ENCODE measurements around the gene LY6G6D. TPM values are rescaled to one million over a fixed set of nuclear protein-coding genes. Genes with fewer than 3 reads are reported as not detected.

Gene LY6G6D
- total and polyA plus RNA-seq, 2 of the 13 experiments (the other 11 are each of a cell fraction or from before 2014, with no cell fraction given): not detected

DNA sequence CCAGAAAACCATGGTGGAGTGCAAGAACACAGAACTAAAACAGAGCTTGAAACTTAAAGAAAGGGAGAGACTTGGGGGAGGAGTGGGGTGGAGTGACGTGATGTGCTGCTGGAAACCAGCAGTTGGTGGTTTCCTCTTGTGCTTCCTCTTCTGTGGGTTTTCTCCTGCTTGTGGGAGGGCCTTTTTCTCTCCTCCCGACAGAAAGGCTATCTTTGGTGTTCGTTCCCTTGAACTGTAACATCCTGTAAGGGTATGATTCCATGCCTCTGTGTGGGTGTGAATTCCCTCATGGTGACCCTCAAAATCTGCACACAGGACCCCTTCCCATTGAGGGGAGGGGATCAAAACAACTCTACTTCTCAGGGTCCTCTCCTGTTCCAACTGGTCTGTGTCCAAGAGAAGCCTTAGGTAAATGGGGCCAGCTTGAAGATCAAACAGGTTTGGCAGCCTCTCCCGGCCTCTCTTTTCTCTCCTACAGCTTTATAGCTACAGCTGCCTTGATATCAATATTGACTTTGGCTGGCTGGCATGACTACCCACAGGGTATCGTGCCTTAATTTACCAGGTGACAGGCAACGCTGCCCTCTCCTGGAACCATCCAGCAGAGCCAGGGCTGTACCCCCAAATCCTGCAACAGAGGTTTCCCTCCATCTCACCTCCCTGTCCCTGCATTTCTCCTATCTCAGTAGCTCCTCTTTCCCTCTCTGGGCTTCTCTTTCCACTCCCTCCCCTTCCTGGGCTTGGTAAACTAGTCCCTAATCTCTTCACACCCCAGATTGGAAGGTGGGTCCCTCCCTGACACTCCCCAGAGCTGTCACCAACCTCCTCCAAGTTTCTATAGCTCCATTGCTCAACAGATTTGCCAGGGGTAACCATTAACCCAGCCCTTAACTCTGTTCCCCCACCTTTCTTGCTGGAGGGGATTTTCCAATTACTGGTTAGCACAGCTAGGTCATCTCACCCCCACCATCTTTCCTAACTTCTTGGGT is 23.1 kb downstream of the LY6G6D start (continued):
- TF ChIP-seq, protein P1, sequence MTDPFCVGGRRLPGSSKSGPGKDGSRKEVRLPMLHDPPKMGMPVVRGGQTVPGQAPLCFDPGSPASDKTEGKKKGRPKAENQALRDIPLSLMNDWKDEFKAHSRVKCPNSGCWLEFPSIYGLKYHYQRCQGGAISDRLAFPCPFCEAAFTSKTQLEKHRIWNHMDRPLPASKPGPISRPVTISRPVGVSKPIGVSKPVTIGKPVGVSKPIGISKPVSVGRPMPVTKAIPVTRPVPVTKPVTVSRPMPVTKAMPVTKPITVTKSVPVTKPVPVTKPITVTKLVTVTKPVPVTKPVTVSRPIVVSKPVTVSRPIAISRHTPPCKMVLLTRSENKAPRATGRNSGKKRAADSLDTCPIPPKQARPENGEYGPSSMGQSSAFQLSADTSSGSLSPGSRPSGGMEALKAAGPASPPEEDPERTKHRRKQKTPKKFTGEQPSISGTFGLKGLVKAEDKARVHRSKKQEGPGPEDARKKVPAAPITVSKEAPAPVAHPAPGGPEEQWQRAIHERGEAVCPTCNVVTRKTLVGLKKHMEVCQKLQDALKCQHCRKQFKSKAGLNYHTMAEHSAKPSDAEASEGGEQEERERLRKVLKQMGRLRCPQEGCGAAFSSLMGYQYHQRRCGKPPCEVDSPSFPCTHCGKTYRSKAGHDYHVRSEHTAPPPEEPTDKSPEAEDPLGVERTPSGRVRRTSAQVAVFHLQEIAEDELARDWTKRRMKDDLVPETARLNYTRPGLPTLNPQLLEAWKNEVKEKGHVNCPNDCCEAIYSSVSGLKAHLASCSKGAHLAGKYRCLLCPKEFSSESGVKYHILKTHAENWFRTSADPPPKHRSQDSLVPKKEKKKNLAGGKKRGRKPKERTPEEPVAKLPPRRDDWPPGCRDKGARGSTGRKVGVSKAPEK (CRISPR knock-in tag; IDR thresholded peaks at IDR 0.05; ENCODE audit: borderline replicate concordance): no peak
- TF ChIP-seq, protein P2, sequence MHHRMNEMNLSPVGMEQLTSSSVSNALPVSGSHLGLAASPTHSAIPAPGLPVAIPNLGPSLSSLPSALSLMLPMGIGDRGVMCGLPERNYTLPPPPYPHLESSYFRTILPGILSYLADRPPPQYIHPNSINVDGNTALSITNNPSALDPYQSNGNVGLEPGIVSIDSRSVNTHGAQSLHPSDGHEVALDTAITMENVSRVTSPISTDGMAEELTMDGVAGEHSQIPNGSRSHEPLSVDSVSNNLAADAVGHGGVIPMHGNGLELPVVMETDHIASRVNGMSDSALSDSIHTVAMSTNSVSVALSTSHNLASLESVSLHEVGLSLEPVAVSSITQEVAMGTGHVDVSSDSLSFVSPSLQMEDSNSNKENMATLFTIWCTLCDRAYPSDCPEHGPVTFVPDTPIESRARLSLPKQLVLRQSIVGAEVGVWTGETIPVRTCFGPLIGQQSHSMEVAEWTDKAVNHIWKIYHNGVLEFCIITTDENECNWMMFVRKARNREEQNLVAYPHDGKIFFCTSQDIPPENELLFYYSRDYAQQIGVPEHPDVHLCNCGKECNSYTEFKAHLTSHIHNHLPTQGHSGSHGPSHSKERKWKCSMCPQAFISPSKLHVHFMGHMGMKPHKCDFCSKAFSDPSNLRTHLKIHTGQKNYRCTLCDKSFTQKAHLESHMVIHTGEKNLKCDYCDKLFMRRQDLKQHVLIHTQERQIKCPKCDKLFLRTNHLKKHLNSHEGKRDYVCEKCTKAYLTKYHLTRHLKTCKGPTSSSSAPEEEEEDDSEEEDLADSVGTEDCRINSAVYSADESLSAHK (CRISPR knock-in tag; IDR thresholded peaks at IDR 0.05; ENCODE audit: borderline replicate concordance): peak; percentile 62; the same call in 1 of the 2 replicates
- TF ChIP-seq MEF2D (CRISPR knock-in tag; IDR thresholded peaks at IDR 0.05): peak; percentile 16; the same call in 1 of the 2 replicates
- TF ChIP-seq THYN1 (CRISPR knock-in tag; IDR thresholded peaks at IDR 0.05; ENCODE audit: borderline replicate concordance, low read depth): no peak
- TF ChIP-seq, protein P3, sequence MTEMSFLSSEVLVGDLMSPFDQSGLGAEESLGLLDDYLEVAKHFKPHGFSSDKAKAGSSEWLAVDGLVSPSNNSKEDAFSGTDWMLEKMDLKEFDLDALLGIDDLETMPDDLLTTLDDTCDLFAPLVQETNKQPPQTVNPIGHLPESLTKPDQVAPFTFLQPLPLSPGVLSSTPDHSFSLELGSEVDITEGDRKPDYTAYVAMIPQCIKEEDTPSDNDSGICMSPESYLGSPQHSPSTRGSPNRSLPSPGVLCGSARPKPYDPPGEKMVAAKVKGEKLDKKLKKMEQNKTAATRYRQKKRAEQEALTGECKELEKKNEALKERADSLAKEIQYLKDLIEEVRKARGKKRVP (CRISPR knock-in tag; IDR thresholded peaks at IDR 0.05): peak in 1 of 2 experiments; percentile 55; a peak in 1 of 4 replicates
- no peak for TF ChIP-seq NONO (IDR thresholded peaks at IDR 0.05)
- peak; percentile 84 for TF ChIP-seq NONO (CRISPR knock-in tag; conservative IDR thresholded peaks at IDR 0.05)
- peak; percentile 51; the same call in 1 of the 2 replicates for TF ChIP-seq ZNF614 (CRISPR knock-in tag; IDR thresholded peaks at IDR 0.05; ENCODE audit: borderline replicate concordance)
- 0 out of 2 replicates have a peak, but pooled peaks have one; percentile 15 for TF ChIP-seq ZNF598 (CRISPR knock-in tag; IDR thresholded peaks at IDR 0.05; ENCODE audit: borderline replicate concordance)
- peak; percentile 83 for TF ChIP-seq TMF1 (CRISPR knock-in tag; IDR thresholded peaks at IDR 0.05; ENCODE audit: low read depth)
- no peak; the same call in 1 of the 2 replicates for TF ChIP-seq FOXP1 (IDR thresholded peaks at IDR 0.05)
- TF ChIP-seq FOXP1 (CRISPR knock-in tag; IDR thresholded peaks at IDR 0.05): peak; percentile 95
- TF ChIP-seq ZNF468 (CRISPR knock-in tag; IDR thresholded peaks at IDR 0.05): peak; percentile 81; the same call in 1 of the 2 replicates
- TF ChIP-seq RBFOX2 (IDR thresholded peaks at IDR 0.05; ENCODE audit: low read depth, low read length): peak; percentile 75
- TF ChIP-seq CHCHD3 (CRISPR knock-in tag; IDR thresholded peaks at IDR 0.05): no peak
- TF ChIP-seq JARID2 (CRISPR knock-in tag; IDR thresholded peaks at IDR 0.05; ENCODE audit: insufficient replicate concordance): no peak
- no peak for TF ChIP-seq PLRG1 (conservative IDR thresholded peaks at IDR 0.05)
- peak; percentile 42; the same call in 1 of the 2 replicates for TF ChIP-seq ZSCAN25 (CRISPR knock-in tag; IDR thresholded peaks at IDR 0.05)
- TF ChIP-seq SOX5 (CRISPR knock-in tag; IDR thresholded peaks at IDR 0.05; ENCODE audit: borderline replicate concordance): peak; percentile 84; the same call in 1 of the 2 replicates
- TF ChIP-seq, protein P4, sequence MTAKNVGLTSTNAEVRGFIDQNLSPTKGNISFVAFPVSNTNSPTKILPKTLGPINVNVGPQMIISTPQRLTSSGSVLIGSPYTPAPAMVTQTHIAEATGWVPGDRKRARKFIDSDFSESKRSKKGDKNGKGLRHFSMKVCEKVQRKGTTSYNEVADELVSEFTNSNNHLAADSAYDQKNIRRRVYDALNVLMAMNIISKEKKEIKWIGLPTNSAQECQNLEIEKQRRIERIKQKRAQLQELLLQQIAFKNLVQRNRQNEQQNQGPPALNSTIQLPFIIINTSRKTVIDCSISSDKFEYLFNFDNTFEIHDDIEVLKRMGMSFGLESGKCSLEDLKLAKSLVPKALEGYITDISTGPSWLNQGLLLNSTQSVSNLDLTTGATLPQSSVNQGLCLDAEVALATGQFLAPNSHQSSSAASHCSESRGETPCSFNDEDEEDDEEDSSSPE (CRISPR knock-in tag; IDR thresholded peaks at IDR 0.05): peak; percentile 69

All from HepG2 (cell line).